GM23248 (cell line): Measurements from ENCODE around the gene IRF1.

Experiments
- EZH2 ChIP-seq: fragments of 200-600 bp; sonication (generic); IDR thresholded peaks from 2 replicates; pipeline ENCODE4 v1.6.1; 2018; ENCODE audit warnings: antibody characterized with exemption, mild to moderate bottlenecking; ENCODE audit not compliant: insufficient read depth, poor library complexity, severe bottlenecking
- EZH2phosphoT487 ChIP-seq: fragments of 200-600 bp; sonication (generic); IDR thresholded peaks from 2 replicates; pipeline ENCODE4 v1.6.1; 2018; ENCODE audit warnings: antibody characterized with exemption, moderate library complexity, mild to moderate bottlenecking, low read depth; ENCODE audit not compliant: insufficient read depth

GRCh38 chr5:132462333-132462732 is 28.2 kb downstream of the IRF1 start:
- TF ChIP-seq EZH2 (no peak), EZH2phosphoT487 (no peak)
